Kidney (tissue), 14 donors: ENCODE results near the gene SLC16A1. TPM values are rescaled to one million over a fixed set of nuclear protein-coding genes. Genes with fewer than 3 reads are reported as not detected.

Source experiments
- DNase-seq, 5 donors: peaks; one replicate each; pipeline ENCODE4 v3.0.0-alpha.2; 2013 to 2020
- FAIRE-seq: peaks from 2 replicates; lab custom pipeline; 2012; peaks lifted over from hg19 to GRCh38; lab: Jason Lieb, UNC
- H3K27ac ChIP-seq, 2 donors: one replicate each; pipeline ENCODE4 v1.7.0; 2013; ENCODE audit warnings: low read depth in 2 of 2, low read length in 2 of 2, inconsistent platforms in 1 of 2
- H3K27me3 ChIP-seq: one replicate; pipeline ENCODE4 v1.7.1; 2013; ENCODE audit warnings: low read length, inconsistent platforms; ENCODE audit not compliant: control insufficient read depth, insufficient read depth
- H3K36me3 ChIP-seq, 3 donors: one replicate each; pipeline versions ENCODE4 v1.7.0 to v1.7.1; 2013; ENCODE audit warnings: low read length in 3 of 3, control low read depth in 1 of 3, inconsistent platforms in 1 of 3; ENCODE audit not compliant: insufficient read depth in 3 of 3, control insufficient read depth in 2 of 3
- H3K4me1 ChIP-seq, 3 donors: one replicate each; pipeline versions ENCODE4 v1.7.0 to v1.7.1; 2013; ENCODE audit warnings: low read length in 3 of 3, inconsistent platforms in 1 of 3, low read depth in 1 of 3; ENCODE audit not compliant: control insufficient read depth in 2 of 3, insufficient read depth in 2 of 3
- H3K4me3 ChIP-seq, 3 donors: one replicate each; pipeline versions ENCODE4 v1.7.0 to v1.8.1; 2013; ENCODE audit warnings: low read length in 3 of 3, control low read depth in 1 of 3, inconsistent platforms in 1 of 3
- H3K9ac ChIP-seq, 3 donors: one replicate each; pipeline versions ENCODE4 v1.7.0 to v1.7.1; 2013; ENCODE audit warnings: low read length in 3 of 3, control low read depth in 1 of 3, inconsistent platforms in 1 of 3
- H3K9me3 ChIP-seq, 3 donors: one replicate each; pipeline versions ENCODE4 v1.7.0 to v1.7.1; 2013; ENCODE audit warnings: low read length in 3 of 3, control low read depth in 1 of 3, inconsistent platforms in 1 of 3; ENCODE audit not compliant: control insufficient read depth in 2 of 3, insufficient read depth in 1 of 3
- intact Hi-C: fragments of 100-400 bp; cut with DNase I; formaldehyde crosslinking; loops from one replicate; pipeline ENCODE4 v1.11.1; 2022
- polyA plus RNA-seq: library from polyadenylated mRNA; stranded (reverse); fragments of 350-450 nt; fragmentation: Illumina TruSeq; extraction: RNeasy Lipid Tissue Mini Kit (QIAGEN cat#74804); gene quantifications from one replicate; pipeline ENCODE4 v1.2.3, GENCODE V29; 2014; ENCODE audit warnings: low read depth, low replicate concordance; ENCODE audit not compliant: insufficient read depth
- total RNA-seq: library from RNA; stranded (reverse); fragmentation: NEBNext Ultra II Directional; extraction: Animal tissue kit (Norgen Biotek cat#: 25700); gene quantifications from one replicate; pipeline ENCODE4 v1.2.1, GENCODE V29; 2021
- TF ChIP-seq, protein P1 (sequence below): IDR thresholded peaks from 3 replicates; pipeline ENCODE4 v1.5.1; 2012; ENCODE audit warnings: mild to moderate bottlenecking, moderate library complexity, borderline replicate concordance; ENCODE audit not compliant: insufficient read depth; ENCODE audit errors: extremely low read depth
- donor health status: control.
- donor health status: control.
- donor health status: control.
- donor health status: control.
- donor health status: control.
- donor health status: DM: yes; HTN: yes; CAD: no.
- donor health status: Normal renal cell carcinoma (clear cell type).

SLC16A1 gene
- total and polyA plus RNA-seq, 2 donors from 2014 or later, result 8.7 to 9.7 TPM

DNA sequence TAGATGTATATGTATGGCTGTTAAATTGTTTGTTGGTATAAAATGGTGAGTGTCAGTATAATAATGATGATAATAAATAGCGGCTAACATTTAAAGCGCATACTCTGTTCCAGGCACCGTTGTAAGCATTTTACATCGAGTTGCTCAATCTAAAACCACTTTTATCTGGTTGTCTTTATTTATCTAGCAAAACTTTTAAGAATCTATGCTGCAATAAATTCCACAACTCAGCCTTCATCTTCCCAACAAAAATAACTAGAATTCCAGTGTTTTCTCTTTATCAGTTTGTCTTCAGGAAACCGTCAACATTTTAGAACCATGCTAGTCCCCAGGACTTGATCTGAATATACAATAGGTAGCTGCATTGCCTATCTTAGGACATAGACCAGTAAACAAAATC is 19.3 kb upstream of the SLC16A1 start:
- H3K9me3 ChIP-seq, result no peaks in the 10 kb centered on the region
- no peaks in the 10 kb centered on the region for H3K36me3 ChIP-seq
- H3K27ac ChIP-seq, result no peak overlapping the region
- FAIRE-seq (no peak), DNase-seq (no peak)
- no peaks in the 10 kb centered on the region for H3K27me3 ChIP-seq
- TF ChIP-seq, protein P1, sequence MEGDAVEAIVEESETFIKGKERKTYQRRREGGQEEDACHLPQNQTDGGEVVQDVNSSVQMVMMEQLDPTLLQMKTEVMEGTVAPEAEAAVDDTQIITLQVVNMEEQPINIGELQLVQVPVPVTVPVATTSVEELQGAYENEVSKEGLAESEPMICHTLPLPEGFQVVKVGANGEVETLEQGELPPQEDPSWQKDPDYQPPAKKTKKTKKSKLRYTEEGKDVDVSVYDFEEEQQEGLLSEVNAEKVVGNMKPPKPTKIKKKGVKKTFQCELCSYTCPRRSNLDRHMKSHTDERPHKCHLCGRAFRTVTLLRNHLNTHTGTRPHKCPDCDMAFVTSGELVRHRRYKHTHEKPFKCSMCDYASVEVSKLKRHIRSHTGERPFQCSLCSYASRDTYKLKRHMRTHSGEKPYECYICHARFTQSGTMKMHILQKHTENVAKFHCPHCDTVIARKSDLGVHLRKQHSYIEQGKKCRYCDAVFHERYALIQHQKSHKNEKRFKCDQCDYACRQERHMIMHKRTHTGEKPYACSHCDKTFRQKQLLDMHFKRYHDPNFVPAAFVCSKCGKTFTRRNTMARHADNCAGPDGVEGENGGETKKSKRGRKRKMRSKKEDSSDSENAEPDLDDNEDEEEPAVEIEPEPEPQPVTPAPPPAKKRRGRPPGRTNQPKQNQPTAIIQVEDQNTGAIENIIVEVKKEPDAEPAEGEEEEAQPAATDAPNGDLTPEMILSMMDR, result no peak
- no peak overlapping the region for H3K9ac ChIP-seq
- intact Hi-C loops, result no loop called here
- no peak overlapping the region for H3K4me3 ChIP-seq
- no peaks in the 10 kb centered on the region for H3K4me1 ChIP-seq

- H3K27ac ChIP-seq, result no peak overlapping the region
- intact Hi-C loops, result no loop called here
- no peaks in the 10 kb centered on the region for H3K27me3 ChIP-seq
- H3K36me3 ChIP-seq, result no peaks in the 10 kb centered on the region
- DNase-seq, result no peak
- H3K9ac ChIP-seq, result no peak overlapping the region
- FAIRE-seq, result no peak
- no peak overlapping the region for H3K4me3 ChIP-seq
- H3K9me3 ChIP-seq, result no peaks in the 10 kb centered on the region
- TF ChIP-seq, protein P1, result no peak
- no peaks in the 10 kb centered on the region for H3K4me1 ChIP-seq
Observed at GRCh38 chr1:112974646-112975045, 18.6 kb upstream of the SLC16A1 start.

DNA sequence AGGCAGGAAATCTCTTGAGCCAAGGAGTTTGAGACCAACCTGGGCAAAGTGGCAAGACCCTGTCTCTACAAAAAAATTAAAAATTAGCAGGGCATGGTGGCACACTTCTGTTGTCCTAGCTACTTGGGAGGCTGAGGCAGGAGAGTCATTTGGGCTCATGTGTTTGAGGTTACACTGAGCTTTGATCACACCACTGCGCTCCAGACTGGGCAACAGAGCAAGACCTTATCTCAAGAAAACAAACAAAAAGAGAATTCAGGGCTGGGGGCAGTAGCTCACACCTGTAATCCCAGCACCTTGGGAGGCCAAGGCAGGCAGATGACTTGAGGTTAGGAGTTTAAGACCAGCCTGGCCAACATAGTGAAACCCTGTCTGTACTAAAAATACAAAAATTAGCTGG is 17.8 kb upstream of the SLC16A1 start:
- DNase-seq (no peak), FAIRE-seq (no peak)
- TF ChIP-seq, protein P1, result no peak
- Histone ChIP-seq H3K27me3 (no peaks in the 10 kb centered on the region), H3K4me3 (no peak overlapping the region), H3K9me3 (no peaks in the 10 kb centered on the region), H3K4me1 (no peaks in the 10 kb centered on the region), H3K36me3 (no peaks in the 10 kb centered on the region), H3K9ac (no peak overlapping the region), H3K27ac (no peak overlapping the region)
- intact Hi-C loops, result no loop called here

GRCh38 chr1:112971006-112971405 is 15.0 kb upstream of the SLC16A1 start:
- TF ChIP-seq, protein P1, result no peak
- DNase-seq, result no peak
- Histone ChIP-seq H3K4me3 (no peak overlapping the region), H3K36me3 (no peaks in the 10 kb centered on the region), H3K9me3 (no peaks in the 10 kb centered on the region), H3K27ac (no peak overlapping the region), H3K27me3 (no peaks in the 10 kb centered on the region), H3K4me1 (no peaks in the 10 kb centered on the region), H3K9ac (no peak overlapping the region)
- intact Hi-C loops, result no loop called here
- no peak for FAIRE-seq
